GM19467 (cell line): ENCODE results near the gene LIX1.
"Not testable (repeated sequence)": the region's sequence is repeated elsewhere in the genome, so short reads cannot be mapped to it uniquely, and the experiment has no call there.

Source experiments
- ATAC-seq: cut with Tn5 transposase; IDR thresholded peaks from one replicate; pipeline ENCODE4 v1.9.1; 2021; ENCODE audit warnings: mild to moderate bottlenecking, moderate library complexity; ENCODE audit not compliant: unreplicated experiment

LIX1 gene

DNA sequence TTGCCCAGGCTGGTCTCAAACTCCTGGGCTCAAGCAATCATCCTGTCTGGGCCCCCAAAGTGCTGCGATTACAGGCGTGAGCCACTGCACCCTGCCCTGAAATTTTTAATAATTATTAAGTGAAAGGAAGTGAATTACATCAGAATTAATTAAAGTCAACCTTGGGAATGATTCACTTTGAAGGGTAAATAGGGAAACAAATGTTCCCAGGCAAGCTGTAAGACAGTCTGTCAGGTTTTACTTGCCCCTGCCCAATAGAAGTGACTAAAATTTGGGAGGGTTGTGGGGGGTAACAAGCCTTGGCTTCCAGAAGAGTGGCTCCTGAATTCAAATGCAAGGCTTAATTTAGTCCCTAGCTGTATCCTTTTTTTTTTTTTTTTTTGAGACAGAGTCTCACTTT is 1.3 kb upstream of the LIX1 start:
- ATAC-seq = no peak

GRCh38 chr5:97141539-97141938 is 872 bp downstream of the LIX1 start:
- no peak for ATAC-seq

- ATAC-seq = no peak
Measured at GRCh38 chr5:97141031-97141430, 1.4 kb downstream of the LIX1 start.

DNA sequence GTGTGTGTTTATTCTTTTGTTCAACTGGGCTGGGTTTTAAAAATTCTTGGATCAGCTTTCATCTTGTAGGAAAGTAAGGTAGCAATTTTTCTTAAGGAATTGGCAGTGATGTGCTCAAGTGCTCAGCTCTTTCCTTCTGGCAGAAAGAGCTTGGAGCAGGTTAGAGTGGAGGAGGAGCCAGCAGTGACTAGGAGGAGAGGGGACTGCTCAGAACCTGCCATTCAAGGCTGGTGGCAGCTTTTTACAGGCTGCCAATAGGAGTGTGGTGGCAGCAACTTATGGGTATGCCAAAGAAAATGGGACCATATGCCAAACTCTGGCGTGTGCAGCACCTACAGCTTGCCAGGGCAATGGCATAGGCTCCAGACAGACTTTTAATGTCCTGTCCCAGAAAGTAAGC is 2.2 kb downstream of the LIX1 start:
- not testable (repeated sequence) for ATAC-seq

DNA sequence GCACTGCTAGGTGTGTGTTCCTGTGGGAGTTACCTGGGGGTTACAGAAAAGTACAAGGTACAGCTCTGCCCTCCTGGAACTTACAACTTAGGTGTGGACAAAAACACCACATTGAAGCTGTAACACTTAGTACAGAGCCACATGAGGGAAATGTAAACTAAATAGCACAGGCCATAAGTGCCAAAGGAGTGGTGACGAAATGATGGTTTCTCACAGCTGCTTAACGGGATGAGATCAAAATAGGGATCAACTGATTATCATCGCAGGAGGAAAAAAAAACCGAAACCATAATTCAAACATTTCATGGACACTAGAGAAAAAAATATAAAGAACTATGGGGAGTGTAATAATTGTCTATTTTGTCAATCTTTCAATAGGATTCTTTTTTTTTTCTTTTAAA is 5.9 kb downstream of the LIX1 start:
- no peak for ATAC-seq

GRCh38 chr5:97135868-97136267 is 6.5 kb downstream of the LIX1 start:
- no peak for ATAC-seq

DNA sequence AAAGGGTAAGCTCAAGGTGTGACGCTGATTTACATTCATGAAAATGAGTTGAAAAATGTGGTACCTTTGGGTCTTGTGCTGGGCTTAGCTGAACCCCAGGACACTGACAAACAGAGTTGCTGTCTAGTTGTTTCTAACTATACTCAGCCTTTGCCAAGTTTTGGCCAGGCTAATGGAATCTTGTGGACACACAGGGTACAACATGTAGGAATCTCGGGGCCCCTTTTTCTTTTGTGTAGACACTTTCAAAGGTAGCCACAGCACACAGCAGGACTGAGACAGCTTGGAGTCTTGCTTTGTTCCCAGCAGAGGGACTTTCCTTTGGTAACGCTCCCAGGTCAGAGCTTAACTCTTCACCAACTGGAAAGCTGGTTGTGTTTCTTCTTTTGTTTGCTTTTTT is 7.8 kb downstream of the LIX1 start:
- no peak for ATAC-seq

- ATAC-seq = no peak
Measured at GRCh38 chr5:97133101-97133500, 9.3 kb downstream of the LIX1 start.

- no peak for ATAC-seq
Measured at GRCh38 chr5:97131921-97132320, 10.5 kb downstream of the LIX1 start.

DNA sequence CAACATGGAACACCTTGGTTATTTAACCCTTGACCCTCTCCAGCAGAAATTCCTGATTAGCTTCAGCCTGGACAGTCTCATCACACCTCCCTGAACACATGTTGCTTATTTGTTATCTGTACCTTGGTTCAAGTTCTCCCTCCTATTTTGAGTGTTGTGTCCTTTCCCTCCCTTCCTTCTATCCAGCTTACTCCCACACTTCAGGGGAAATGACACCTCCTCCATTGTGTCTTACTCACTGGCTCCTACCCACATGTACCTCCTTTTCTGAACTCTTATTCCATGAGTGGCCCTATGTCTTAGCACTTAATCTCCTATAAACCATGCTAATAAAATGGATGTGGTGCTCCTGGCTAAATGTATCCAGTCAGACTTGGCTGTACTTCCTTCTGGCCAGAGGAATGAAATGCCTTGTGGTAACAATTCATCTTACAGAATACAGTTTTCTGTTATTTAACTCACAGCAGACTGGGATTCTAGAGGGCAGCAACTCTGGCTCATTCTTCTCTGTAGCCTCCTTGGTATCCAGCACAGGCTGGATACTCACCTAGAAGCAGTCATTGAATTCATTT is 11.2 kb downstream of the LIX1 start:
- no peak for ATAC-seq

DNA sequence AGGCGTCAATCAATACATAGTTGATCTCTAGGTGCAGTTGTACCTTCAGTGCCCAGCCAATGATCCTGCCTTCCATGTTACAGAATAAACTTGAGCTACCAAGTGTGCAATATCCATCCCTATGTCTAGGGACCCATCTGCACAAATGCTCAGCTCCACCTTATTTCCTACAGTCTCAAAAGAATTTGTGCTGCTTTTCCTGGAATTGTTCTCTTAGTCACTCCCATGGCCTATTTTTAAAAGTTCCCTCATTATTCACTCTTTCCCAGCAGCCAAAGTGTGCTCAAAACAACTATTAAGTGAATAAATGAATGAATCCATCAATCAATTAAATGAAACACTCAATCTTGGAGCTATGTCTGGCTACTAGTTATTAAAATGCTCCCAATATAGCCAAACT is 14.7 kb downstream of the LIX1 start:
- ATAC-seq = no peak

DNA sequence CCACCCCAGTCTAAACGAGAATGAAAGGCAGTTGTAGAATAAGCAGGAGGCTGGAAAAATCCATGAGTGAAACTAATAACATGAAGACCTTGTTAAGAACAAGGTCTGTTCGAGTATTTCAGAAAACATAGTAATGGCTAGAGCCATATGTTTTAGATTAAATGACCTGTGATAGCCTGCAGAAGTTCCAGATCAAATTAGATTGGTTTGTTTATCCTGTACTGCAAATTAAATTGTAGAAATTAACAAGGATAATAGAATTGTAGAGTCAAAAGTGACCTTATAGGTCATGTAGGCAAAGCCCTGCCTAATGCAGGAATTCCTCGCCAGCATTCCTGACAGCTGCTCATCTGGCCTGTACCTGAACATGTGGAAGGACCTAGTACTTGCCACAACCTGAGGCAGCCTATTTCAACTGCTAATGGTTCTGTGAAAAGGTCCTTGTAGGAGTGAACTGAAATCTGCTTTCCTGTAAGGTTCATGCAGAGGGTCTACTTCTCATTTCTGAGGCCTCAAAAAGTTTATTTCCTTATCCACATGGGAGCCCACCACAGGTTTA is 17.2 kb downstream of the LIX1 start:
- no peak for ATAC-seq

- no peak for ATAC-seq
Measured at GRCh38 chr5:97124335-97124734, 18.1 kb downstream of the LIX1 start.

GRCh38 chr5:97121848-97122247 is 20.6 kb downstream of the LIX1 start:
- ATAC-seq = no peak

GRCh38 chr5:97120195-97120594 is 22.2 kb downstream of the LIX1 start:
- ATAC-seq = no peak

- ATAC-seq = no peak
Measured at GRCh38 chr5:97119007-97119390, 23.4 kb downstream of the LIX1 start.

DNA sequence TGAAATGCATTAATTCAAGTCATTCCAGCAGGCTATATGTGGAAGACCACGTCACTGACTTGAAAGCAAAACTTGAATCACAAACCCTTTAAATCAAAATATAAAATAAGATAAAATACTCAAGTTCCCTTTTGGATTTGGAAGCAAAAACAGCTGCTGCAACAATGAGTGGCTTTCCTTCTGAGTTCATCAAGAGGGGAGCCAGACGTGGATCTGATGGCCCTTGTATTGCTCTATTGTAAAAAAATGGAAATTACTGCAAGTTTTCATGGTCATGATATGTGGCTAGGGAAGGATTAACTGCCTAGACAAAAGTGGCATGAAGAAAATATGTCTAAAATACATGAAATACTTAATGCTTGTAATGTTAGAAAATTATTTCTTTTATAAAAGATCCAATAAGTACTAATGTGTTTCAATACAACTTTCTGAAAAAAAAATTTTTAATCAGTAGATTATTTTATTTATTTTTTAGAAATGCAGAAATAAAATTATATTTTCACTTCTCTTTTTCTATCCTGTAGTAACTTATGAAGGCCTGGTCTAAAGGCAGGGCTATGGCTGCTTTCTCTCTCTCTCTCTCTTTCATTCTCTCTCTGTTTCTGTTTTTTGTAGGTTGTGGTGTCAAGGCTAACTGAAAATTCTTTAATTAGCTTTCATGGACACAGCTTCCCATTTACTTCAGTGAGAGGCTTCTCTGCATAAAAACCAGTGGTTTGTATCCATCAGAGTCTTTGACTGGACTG is 24.0 kb downstream of the LIX1 start:
- no peak for ATAC-seq

DNA sequence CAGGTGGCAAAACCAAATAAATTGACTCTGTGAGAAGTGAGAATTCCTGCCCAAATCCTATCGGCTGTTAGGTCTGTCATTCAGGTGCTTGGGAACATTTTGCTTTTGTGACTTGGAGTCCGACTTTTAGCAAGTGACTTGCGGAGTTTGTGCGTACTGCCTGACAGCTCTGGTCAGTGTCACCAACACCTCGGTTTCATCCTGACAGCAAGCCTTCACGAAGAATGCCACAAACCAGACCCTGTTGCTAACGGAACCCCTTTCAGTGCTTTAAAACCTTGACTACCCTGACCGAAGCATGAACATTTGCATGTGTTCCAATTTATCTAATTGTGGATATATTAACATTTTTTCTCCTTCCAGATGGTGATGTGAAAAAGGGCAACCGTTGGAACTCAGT is 26.5 kb downstream of the LIX1 start:
- ATAC-seq = no peak

- ATAC-seq = no peak
Measured at GRCh38 chr5:97112230-97112629, 30.2 kb downstream of the LIX1 start.

DNA sequence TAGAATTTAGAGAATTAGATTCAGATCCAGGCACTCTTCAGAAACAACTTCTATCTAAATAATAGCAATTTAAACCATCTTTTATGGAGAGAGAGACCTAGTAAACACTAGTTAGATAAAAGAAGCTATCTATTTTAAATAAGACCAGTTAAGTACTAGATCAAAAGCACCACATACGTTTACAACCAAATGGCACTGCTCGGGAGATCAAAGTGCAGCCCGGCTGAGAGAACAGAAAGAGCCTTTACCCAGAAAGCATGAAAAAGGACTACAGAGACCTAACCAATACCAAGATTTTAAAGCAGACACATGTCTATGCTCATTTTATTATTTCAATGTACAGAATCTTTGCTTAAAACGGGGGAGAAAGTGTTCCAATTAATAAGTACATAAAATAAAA is 30.8 kb downstream of the LIX1 start:
- ATAC-seq = no peak

DNA sequence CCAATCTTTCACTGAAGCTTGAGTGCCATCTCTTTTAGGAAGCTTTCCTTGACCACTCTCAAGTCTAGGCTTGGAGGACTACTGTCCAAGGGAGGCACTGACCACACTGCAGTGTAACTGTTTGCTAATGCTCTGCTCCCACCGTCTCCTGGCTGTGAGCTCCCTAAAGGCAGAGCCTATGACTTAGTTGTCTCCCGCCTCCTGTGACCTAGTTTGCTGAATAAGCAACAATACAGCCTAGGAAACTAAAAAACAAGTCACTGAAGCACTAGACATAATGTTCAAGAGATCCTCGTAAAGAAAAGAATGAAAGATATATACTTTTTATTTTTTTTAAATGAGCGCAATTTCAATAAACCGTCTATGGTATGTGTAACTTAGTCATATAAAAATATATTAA is 31.4 kb downstream of the LIX1 start:
- ATAC-seq = no peak

DNA sequence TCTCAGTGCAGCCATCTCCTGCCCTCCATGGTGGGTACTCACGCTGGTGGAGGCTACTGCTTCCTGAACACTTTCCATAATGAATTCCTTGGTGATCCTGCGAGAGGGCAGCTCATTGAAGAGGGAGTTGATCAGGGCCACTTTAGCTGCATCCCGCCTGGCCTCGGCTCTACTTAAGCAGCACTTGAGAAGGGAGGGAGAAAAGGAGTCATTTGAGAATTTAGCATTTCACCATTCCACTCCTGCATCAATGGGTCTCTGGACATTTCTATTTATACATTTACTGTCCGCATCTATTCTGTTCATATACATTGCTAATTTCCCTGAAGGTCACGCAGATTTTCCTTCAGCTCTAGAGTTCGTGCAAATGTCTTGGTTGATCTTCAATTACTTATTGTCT is 35.1 kb downstream of the LIX1 start:
- ATAC-seq = no peak

GRCh38 chr5:97106216-97106581 is 36.2 kb downstream of the LIX1 start:
- no peak for ATAC-seq
